GM19025 (cell line): Measurements from ENCODE around the gene WDR18.

Experiments
- ATAC-seq: cut with Tn5 transposase; IDR thresholded peaks from one replicate; pipeline ENCODE4 v1.9.1; 2021; ENCODE audit warnings: mild to moderate bottlenecking, low read depth, moderate library complexity; ENCODE audit not compliant: unreplicated experiment

Gene WDR18, protein sequence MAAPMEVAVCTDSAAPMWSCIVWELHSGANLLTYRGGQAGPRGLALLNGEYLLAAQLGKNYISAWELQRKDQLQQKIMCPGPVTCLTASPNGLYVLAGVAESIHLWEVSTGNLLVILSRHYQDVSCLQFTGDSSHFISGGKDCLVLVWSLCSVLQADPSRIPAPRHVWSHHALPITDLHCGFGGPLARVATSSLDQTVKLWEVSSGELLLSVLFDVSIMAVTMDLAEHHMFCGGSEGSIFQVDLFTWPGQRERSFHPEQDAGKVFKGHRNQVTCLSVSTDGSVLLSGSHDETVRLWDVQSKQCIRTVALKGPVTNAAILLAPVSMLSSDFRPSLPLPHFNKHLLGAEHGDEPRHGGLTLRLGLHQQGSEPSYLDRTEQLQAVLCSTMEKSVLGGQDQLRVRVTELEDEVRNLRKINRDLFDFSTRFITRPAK

DNA sequence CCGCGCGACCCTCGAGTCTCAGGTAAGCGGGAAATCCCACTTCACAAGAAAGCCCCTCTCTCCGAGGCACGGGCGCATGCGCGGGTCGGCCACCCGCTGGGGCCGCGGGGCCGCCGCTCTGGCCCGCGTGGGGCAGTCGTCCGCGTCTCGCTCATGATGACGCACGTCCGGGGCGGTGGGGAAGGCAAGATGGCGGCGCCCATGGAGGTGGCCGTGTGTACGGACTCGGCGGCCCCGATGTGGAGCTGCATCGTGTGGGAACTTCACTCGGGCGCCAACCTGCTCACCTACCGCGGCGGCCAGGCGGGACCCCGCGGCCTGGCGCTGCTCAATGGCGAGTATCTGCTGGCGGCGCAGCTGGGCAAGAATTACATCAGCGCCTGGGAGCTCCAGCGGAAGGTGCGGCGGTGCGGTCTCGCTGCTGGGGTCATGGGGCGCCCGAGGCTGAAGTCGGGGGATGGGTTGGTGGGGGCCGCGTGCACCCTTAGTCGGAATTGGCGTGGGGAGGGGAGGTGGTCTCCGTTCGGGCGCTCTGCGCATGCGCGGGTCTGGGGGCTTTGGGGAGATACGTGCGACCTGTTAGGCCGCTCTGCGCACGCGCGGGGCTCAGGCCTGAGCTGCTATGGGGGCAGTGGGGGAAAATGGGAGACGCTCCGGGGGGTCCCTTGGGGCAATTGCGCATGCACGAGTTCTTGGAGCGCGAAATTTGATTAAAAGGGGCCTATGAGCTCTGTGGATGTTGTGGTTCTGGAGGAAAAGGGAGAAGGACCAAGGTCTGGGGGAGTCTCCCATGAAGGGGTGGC, at the start of gene WDR18:
WDR18 (plus strand) TSS at position 181 of the 803 bp plus-strand sequence; CDS start at position 190, 9 bp downstream.
- peak; percentile 79 for ATAC-seq

DNA sequence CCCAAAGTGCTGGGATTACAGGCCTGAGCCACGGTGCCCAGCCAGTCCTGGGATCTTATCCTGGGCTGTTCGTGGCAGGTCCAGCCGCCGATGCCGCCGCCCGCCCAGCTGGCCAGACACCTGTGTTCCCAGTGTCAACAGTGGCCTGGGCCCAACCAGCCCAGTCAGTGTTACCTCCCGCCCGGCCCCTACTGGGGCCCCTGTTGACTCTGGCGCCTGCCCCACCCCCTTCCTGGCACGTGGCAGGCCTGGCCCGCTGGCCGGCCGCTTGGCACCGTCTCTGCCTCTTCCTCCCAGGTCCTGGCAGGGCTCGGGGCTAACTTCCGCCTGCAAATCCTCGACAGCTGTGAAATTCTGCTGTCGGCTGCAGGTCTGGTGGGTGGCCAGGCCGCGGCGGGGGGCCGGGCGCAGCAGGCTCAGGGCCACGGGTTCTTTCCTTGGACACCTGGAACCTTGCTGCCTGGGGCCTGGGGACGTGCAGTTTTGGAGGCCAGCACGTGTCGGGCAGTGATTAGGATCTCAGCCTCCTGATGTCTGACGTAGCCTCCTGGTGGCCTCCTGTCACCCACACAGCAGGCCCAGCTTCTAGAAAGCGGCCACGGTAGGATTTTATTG, 49.2 kb upstream of the WDR18 start:
- ATAC-seq, result no peak

DNA sequence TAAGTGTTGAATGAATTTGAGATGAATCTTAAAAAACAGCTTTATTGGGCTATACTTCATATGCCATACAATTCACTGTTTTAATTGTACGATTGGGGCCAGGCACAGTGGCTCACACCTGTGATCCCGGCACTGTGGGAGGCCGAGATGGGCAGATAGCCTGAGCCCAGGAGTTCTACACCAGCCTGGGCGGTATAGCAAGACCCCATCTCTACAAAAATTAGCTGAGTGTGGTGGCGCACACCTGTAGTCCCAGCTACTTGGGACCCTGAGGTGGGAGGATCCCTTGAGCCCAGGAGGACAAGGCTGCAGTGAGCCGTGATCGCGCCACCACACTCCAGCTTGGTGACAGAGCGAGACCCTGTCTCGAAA, 48.0 kb upstream of the WDR18 start:
- ATAC-seq, result no peak

DNA sequence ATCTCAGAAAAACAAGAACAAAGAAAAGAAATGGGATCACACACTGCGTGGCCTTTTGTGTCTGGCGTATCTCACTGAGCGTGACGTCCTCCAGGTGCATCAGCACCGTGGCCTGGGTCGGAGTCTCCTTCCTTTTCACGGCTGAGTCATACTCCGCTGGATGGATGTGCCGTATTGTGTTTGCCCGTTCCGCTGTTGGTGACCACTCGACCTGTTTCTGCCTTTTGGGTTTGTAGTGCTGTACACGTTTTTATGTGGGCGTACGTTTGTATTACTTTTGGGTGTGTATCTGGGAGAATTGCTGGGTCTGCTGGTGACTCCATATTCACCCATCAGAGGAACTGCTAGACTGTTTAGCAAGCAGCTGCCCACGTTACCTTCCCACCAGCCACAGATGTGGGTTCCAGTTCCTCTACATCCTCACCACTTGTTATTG, 46.9 kb upstream of the WDR18 start:
- no peak for ATAC-seq

DNA sequence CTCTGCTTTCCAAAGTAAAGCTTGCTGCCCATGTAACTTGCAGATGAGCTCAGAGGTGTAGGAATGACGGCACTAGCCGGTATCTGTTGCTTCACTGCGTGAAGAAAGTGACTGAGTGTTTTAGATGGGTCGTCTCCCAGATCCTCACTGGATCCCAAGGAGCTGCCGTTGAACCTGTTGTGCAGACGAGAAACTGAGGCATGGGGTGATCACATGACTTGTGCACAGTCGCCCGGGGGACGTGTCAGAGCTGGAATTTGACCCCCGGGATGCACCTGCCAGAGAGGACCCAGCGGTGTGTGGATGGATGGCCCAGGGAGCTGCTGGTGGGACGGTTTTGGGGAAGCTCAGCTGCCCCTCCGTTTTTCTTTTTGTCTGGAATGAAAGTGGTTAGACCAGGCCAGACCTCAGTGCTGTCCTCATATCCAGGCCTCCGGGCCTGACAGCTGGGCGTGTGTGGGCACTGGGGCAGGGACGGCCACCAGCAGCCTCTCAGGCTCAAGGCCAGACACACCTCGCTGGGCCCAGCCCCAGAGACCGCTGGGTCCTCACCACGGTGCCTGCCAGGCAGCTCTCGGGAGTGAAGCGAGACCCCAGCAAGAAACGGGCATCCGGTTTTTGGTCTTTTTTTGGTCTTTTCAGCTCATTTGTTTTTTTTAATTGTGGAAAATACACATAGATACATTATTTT, 45.8 kb upstream of the WDR18 start:
- ATAC-seq, result no peak

DNA sequence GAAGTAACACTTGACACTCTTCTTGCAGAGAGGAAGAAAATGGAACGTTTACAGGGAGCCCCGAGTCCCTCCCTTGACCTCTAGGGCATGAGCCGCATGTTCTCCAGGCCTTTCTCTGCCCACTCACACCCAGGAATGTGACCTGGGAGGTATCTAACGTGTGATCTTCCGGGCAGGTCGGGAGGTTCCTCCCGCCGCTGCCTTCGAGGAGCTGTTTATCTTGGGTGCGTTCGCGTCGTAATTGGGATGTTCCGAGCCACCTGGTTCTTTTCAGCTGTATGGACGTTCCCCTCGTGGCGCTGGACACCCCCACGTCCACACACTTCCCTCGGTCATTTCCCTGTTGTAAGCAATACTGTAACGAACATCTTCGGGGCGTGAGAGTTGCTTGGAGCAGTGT, 44.7 kb upstream of the WDR18 start:
- no peak for ATAC-seq

DNA sequence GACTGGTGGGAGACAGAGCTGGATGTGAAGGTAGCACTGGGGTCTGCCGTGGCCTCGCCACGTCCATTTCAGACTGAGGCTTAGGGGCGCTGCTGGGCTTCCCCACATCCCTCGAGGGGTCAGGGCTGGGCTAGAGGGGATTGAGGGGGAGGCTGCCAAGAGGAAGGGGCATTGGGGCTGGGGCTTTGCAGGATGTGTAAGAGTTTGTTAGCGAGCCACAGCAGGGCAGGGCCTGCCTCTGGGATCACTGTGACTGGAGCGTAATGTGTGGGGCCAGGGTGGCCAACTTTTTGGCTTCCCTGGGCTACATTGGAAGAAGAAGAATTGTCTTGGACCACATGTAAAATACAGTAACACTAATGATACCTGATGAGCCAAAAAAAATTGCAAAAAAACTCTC, 44.2 kb upstream of the WDR18 start:
- ATAC-seq, result no peak

DNA sequence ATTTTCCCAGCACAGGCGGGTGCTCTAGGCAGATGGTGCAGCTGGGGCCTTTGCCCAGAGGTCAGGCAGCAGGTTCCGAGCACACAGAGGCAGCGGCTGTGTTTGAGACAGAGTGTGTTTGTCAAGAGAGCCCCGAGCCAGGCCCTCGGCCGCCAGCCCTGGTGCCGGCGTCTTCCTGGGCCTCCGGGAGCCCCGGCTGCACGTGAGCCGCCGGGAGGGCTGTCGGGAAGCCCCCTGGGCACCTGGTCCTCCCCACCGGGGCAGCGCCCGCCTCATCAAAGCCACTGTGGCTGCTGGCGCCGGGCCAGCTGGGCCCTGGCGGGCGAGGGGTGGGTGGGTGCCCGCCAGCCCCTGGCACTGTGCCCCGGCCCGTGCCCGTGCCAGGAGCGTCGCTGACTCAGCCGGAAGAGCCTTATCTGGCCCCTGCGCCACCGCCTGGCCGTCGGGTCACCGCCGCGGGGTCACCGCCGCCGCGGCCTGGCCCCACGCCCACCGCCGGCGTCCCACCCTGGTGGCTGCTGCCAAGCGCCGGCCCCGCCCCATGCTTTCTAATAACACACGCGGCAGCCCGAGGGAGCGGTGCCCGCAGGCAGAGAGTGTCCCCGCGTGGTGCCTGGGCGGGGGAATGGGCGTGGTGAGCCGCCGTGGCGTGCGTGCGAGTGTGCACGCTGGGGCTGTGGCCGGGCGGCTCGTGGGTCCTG, 43.4 kb upstream of the WDR18 start:
- ATAC-seq, result peak; percentile 46

DNA sequence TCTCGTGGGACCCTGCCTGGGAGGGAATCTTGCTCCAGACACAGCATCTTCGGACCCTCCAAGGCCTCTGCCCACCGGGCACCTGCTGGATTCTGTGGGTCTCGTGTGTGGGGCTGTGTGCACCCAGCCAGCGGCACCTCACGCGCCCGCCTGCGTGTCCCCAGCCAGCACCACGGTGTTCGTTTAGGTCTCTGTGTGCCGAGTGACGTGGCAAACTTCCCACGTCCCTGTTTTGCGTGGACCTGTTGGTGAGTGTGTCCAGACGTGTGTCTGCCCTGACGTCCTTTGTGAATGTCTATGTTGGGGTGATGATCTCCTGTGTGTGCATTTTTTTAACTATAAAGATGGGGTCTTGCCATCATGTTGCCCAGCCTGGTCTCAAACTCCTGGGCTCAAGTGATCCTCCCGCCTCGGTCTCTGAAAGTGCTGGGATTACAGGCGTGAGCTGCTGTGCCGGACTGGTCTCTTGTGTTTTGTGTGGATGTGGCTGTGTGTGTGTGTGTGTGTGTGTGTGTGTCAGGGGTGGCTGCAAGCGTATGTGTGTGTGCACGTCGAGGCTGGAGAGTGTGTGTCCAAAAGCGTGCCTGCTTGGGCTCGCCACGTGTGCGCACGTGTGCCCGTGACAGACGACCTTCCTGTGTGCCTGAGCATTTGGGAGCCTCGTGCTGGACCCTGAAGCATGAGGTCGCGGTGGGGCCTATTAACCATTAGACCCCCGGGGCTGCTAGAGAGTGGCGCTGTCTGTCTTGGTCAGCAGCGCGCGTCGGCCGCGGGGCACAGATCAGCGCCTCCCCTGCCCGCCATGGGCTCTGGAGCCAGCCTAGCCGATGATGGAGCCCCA, 42.6 kb upstream of the WDR18 start:
- no peak for ATAC-seq

DNA sequence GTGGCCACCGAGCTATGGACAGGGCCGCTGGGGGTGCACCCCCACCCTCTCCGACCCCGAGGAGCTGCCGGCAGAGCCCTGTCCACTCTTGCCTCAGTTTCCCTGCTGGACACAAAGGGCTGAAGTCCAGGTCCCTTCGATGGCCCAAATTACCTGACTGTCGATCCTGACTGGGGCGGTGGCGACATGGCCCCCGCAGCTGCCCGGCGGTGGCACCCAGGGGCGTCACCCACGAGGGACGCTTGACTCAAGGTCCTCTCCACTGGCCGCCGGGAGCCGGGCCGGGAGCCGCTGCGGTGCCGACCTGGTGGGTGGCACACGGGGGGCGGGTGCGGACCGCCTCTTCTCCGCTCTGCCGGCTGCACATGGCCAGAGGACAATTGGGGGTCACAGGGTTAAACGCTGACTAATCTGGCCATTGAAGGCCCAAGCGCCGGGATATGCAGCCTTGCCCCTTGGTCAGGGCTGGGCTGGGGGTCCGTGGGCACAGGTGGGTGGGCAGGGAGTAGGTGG, 42.0 kb upstream of the WDR18 start:
- no peak for ATAC-seq

DNA sequence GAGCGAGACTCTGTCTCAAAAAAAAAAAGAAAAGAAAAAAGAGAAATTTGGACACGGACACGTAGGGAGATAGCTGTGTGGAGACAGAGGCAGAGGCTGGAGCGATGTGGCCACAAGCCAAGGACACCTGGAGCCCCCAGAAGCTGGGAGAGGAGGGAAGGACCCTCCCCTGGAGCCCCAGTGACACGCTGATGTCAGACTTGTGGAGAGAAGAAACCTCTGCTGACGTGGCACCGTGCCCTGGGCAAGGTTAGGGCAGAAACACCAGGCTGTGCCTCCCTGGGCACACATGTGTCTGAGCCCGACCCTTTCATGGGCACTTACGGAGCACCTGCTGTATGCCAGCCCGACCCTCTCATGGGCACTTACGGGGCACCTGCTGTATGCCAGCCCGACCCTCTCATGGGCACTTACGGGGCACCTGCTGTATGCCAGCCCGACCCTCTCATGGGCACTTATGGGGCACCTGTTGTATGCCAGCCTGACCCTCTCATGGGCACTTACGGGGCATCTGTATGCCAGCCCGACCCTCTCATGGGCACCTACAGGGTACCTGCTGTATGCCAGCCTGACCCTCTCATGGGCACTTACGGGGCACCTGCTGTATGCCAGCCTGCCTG, 40.5 kb upstream of the WDR18 start:
- ATAC-seq, result no peak

DNA sequence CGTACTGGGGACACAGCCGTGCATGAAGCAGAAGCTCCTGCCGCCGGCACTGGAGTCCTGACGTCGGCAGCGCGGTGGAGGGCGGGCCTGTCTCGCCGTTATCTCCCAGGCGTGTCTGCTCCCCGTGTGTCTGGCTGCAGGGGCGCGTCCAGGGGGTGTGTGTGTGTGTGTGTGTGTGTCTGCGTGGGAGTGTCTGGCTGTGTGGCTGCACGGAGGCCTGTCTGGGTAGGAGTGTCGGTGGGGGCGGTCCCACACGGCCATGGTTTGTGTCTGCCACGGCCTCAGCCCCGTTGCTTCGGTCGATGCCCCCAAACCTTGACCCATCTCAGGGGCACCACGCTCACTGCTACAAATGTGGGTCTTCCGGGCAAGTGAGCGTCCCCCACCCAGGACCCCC, 40.0 kb upstream of the WDR18 start:
- no peak for ATAC-seq

DNA sequence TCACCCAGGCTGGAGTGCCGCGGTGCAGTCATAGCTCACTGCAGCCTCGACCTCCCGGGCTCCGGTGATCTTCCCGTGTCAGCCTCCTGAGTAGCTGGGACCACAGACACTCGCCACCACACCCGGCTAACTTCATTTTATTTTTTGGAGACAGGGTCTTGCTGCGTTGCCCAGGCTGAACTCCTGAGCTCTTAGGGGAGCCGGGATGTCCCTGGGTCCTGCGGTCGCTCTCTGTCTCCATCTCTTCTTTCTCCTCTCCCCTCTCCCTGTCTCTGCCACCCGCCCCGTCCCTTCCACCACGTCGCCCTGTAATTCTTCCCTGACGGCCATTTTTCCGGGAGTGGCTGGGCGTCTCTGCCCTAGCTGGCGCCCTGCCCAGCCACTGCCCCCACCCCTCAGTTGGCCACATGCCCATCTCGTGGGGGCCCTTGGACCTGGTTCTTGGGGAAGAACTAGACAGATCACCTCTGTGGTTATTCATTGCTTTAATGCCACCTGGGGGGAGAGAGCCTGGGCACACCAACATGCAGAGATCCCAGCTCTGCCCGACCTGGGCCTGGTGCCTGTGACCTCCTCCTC, 39.4 kb upstream of the WDR18 start:
- no peak for ATAC-seq

DNA sequence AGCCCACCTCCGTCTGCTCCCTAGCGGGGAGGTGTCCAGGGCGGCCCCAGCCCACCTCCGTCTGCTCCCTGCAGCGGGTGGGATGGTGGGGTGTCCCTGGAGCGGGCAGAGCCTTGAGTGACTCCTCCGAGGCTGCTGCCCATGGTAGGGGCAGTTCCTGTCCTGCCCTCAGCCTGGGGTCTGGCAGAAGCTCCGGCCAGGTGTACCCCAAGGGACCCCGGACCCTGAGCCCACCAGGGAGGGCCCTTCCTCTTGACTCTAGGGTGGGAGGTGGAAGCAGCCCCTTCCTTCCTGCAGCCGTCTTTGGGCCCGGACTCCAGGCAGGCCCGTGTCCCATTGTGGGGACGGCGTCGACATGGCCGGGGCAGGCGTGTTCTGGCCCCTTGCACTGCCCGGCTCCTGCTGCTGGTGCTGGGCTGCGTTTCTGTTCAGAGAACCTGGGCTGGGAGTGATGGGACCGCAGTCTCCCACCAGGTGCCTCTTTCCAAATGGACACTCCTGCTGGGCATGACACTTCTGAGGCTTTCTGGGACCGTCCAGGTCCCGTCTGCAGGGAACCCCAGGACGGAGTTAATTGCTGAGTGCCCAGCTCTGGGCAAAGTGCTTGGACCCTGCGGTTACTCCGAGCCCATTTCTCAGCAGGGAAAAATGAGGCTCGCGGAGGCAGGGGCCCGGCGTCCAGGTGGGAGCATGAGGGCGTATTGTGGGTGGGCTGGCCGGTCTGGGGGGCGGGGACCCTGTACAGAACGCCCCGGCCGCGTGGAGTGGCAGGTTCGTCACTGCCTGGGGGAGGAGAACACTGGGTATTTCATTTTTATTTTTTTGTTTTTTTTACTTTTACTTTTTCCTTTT, 38.5 kb upstream of the WDR18 start:
- ATAC-seq, result no peak

DNA sequence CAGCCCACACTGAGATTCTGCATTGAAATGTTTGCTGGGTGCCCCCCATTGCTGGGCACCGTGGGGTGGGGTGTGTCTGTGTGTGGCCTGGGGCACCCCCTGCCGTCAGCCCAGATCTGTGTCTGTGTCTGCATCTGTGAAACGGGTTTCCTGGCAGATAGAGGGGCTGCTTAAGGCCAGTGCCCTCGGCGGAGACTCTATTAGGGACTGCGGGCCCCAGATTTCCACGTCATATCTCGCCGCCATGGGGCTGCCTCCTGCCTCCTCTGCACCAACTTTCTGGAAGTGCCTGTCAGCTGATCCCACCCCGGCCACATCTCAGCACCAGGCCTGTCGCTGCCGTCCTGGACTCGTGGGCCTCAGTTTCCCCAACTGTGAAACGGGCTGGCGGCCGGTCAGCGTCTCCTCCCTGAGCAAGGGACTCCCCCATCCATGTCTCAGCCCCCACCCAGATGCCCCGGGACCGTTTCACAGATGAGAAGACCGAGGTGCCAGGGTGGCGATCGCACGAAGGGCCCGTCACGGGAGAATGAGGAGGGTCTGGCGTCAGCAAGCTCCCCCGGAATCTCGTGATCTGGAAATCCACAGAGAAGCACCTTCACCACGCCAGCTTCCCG, 36.9 kb upstream of the WDR18 start:
- ATAC-seq, result no peak

DNA sequence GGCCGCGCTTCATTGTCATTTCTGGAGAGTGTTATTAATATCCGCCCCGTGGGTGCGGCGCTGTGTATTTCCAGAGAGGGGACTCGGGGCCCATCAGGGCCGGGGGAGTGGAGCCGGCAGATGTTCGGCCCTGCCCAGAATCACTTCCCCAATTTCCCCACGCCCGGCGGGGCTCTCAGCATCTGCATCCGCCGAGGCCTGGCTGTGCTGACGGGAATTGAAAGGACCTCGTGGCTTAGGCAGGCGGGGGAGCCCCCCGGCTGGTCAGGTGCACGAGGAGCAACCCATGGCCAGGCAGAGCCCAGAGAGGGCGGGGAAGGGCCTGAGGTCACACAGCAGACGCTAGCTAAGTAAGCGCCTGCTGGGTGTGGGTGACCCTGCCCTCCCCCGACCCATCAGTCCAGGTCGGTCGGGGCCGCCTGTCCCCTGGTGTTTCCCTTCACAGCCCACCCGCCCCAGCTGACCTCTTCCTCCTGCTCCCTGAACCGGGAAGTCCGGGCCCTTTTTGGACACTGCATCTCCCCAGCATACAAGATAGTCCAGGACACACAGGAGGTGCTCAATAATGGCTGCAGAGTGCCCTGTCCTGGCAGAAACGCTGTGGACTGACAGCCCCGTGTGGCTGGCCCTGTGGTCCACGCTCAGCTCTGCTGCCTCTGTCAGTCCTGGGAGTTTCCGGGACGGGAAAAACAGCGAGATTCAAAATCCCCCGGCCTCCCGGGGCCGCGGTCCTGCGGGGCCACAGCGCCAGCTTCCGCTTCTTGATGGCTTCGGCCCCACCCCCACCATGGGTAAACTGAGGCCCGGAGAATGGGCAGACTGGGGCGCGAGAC, 36.2 kb upstream of the WDR18 start:
- ATAC-seq, result peak; percentile 72
